HEK293 (cell line): ENCODE measurements around the gene RITA1.

Experiments
- CTCF ChIA-PET: fragments of 350-600 bp; formaldehyde crosslinking; extraction: SDS; loops from one replicate; lab custom pipeline; 2021; ENCODE audit warnings: antibody characterized with exemption; lab: Yijun Ruan, JAX
- POLR2A ChIA-PET: fragments of 300-600 bp; formaldehyde crosslinking; extraction: SDS; loops from one replicate; lab custom pipeline; 2020; ENCODE audit warnings: antibody characterized with exemption, inconsistent platforms; lab: Yijun Ruan, JAX
- H3K27ac ChIP-seq: fragments of 200-500 bp; sonication (Bioruptor generic); 2 replicates; pipeline ENCODE4 v1.5.1; 2014; ENCODE audit warnings: low read depth, low read length, control low read depth, inconsistent platforms; ENCODE audit errors: extremely low read depth
- H3K36me3 ChIP-seq, 2 experiments: fragments of 200-500 bp in 1 of 2; sonication (Bioruptor generic) in 1 of 2; 1 replicate in 1 of 2; 2 replicates in 1 of 2; pipeline ENCODE4 v1.5.1; 2014 to 2017; ENCODE audit warnings: inconsistent platforms in 2 of 2, low read length in 2 of 2; ENCODE audit not compliant: control insufficient read depth in 2 of 2, insufficient read depth in 1 of 2
- H3K4me1 ChIP-seq: fragments of 200-500 bp; sonication (Bioruptor generic); 2 replicates; pipeline ENCODE4 v1.5.1; 2014; ENCODE audit warnings: mild to moderate bottlenecking, low read length, inconsistent platforms; ENCODE audit not compliant: control insufficient read depth, insufficient read depth
- H3K4me3 ChIP-seq: 2 replicates; pipeline ENCODE4 v1.5.1; 2011; ENCODE audit warnings: low read depth, mild to moderate bottlenecking, control low read depth, low read length, moderate library complexity
- H3K9me3 ChIP-seq: fragments of 200-500 bp; sonication (Bioruptor generic); 2 replicates; pipeline ENCODE4 v1.5.1; 2014; ENCODE audit warnings: low read depth, low read length, inconsistent platforms; ENCODE audit not compliant: control insufficient read depth, insufficient read depth
- GFI1B ChIP-seq: fragments of 450-650 bp; formaldehyde crosslinking; IDR thresholded peaks from 2 replicates; pipeline ENCODE4 v1.5.1; 2016; ENCODE audit warnings: missing biosample characterization, missing genetic modification characterization
- GLIS1 ChIP-seq: fragments of 450-650 bp; formaldehyde crosslinking; IDR thresholded peaks from 2 replicates; pipeline ENCODE4 v1.5.1; 2016; ENCODE audit warnings: missing biosample characterization, missing genetic modification characterization
- KLF10 ChIP-seq: fragments of 450-650 bp; IDR thresholded peaks from 2 replicates; pipeline ENCODE4 v1.5.1; 2018; ENCODE audit warnings: missing biosample characterization, mild to moderate bottlenecking, missing genetic modification characterization
- KLF9 ChIP-seq: fragments of 450-650 bp; formaldehyde crosslinking; IDR thresholded peaks from 2 replicates; pipeline ENCODE4 v1.5.1; 2016; ENCODE audit warnings: missing biosample characterization, missing genetic modification characterization, low read depth
- OSR2 ChIP-seq: fragments of 450-650 bp; formaldehyde crosslinking; IDR thresholded peaks from 2 replicates; pipeline ENCODE4 v1.5.1; 2016; ENCODE audit warnings: missing biosample characterization, missing genetic modification characterization
- SP2 ChIP-seq: fragments of 450-650 bp; formaldehyde crosslinking; IDR thresholded peaks from 2 replicates; pipeline ENCODE4 v1.5.1; 2016; ENCODE audit warnings: missing biosample characterization, missing genetic modification characterization
- SP3 ChIP-seq: fragments of 450-650 bp; formaldehyde crosslinking; IDR thresholded peaks from 2 replicates; pipeline ENCODE4 v1.5.1; 2016; ENCODE audit warnings: missing biosample characterization, missing genetic modification characterization
- SP7 ChIP-seq: fragments of 450-650 bp; formaldehyde crosslinking; IDR thresholded peaks from 2 replicates; pipeline ENCODE4 v1.5.1; 2016; ENCODE audit warnings: missing biosample characterization, missing genetic modification characterization
- WT1 ChIP-seq: fragments of 450-650 bp; formaldehyde crosslinking; IDR thresholded peaks from 2 replicates; pipeline ENCODE4 v1.5.1; 2016; ENCODE audit warnings: missing biosample characterization, missing genetic modification characterization
- ZBTB1 ChIP-seq: fragments of 450-650 bp; formaldehyde crosslinking; IDR thresholded peaks from 2 replicates; pipeline ENCODE4 v1.5.1; 2016; ENCODE audit warnings: missing biosample characterization, missing genetic modification characterization
- ZBTB17 ChIP-seq: fragments of 450-650 bp; formaldehyde crosslinking; IDR thresholded peaks from 2 replicates; pipeline ENCODE4 v1.5.1; 2016; ENCODE audit warnings: missing biosample characterization, missing genetic modification characterization
- ZBTB48 ChIP-seq: fragments of 450-650 bp; formaldehyde crosslinking; IDR thresholded peaks from 2 replicates; pipeline ENCODE4 v1.5.1; 2016; ENCODE audit warnings: missing biosample characterization, missing genetic modification characterization
- ZFP69B ChIP-seq: fragments of 450-650 bp; formaldehyde crosslinking; IDR thresholded peaks from 2 replicates; pipeline ENCODE4 v1.5.1; 2016; ENCODE audit warnings: missing biosample characterization, missing genetic modification characterization
- ZIC2 ChIP-seq: fragments of 450-650 bp; formaldehyde crosslinking; IDR thresholded peaks from 2 replicates; pipeline ENCODE4 v1.5.1; 2016; ENCODE audit warnings: missing biosample characterization, missing genetic modification characterization
- ZNF211 ChIP-seq: fragments of 450-650 bp; formaldehyde crosslinking; IDR thresholded peaks from 2 replicates; pipeline ENCODE4 v1.5.1; 2016; ENCODE audit warnings: low read depth, missing biosample characterization, missing genetic modification characterization
- ZNF239 ChIP-seq: fragments of 450-650 bp; formaldehyde crosslinking; IDR thresholded peaks from 2 replicates; pipeline ENCODE4 v1.5.1; 2016; ENCODE audit warnings: missing biosample characterization, missing genetic modification characterization
- ZNF341 ChIP-seq: fragments of 450-650 bp; formaldehyde crosslinking; IDR thresholded peaks from 2 replicates; pipeline ENCODE4; 2016; ENCODE audit warnings: low read depth, missing biosample characterization, missing genetic modification characterization
- ZNF544 ChIP-seq: fragments of 450-650 bp; formaldehyde crosslinking; IDR thresholded peaks from 2 replicates; pipeline ENCODE4 v1.5.0; 2017; ENCODE audit warnings: missing biosample characterization, missing genetic modification characterization
- ZNF549 ChIP-seq: fragments of 450-650 bp; IDR thresholded peaks from 2 replicates; pipeline ENCODE4 v1.5.1; 2018; ENCODE audit warnings: missing biosample characterization, missing genetic modification characterization, mild to moderate bottlenecking, inconsistent platforms, moderate library complexity
- ZNF555 ChIP-seq: fragments of 450-650 bp; formaldehyde crosslinking; conservative IDR thresholded peaks from 2 replicates; pipeline ENCODE4 v1.5.1; 2017; ENCODE audit warnings: missing biosample characterization, mild to moderate bottlenecking, missing genetic modification characterization, inconsistent platforms
- ZNF585B ChIP-seq: fragments of 450-650 bp; formaldehyde crosslinking; IDR thresholded peaks from 2 replicates; pipeline ENCODE4 v1.5.1; 2016; ENCODE audit warnings: missing biosample characterization, missing genetic modification characterization
- ZNF600 ChIP-seq: fragments of 450-650 bp; formaldehyde crosslinking; IDR thresholded peaks from 2 replicates; pipeline ENCODE4 v1.5.1; 2016; ENCODE audit warnings: missing biosample characterization, missing genetic modification characterization
- ZNF792 ChIP-seq: fragments of 450-650 bp; formaldehyde crosslinking; IDR thresholded peaks from 2 replicates; pipeline ENCODE4 v1.5.1; 2016; ENCODE audit warnings: missing biosample characterization, missing genetic modification characterization
- TF ChIP-seq, protein P1 (sequence below): fragments of 450-650 bp; formaldehyde crosslinking; IDR thresholded peaks from 2 replicates; pipeline ENCODE4 v1.5.1; 2016; ENCODE audit warnings: missing biosample characterization, missing genetic modification characterization
- TF ChIP-seq, protein P2 (sequence below): fragments of 450-650 bp; formaldehyde crosslinking; IDR thresholded peaks from 2 replicates; pipeline ENCODE4 v1.5.1; 2016; ENCODE audit warnings: missing biosample characterization, missing genetic modification characterization
- TF ChIP-seq, protein P3 (sequence below): fragments of 450-650 bp; formaldehyde crosslinking; IDR thresholded peaks from 2 replicates; pipeline ENCODE4 v1.5.1; 2017; ENCODE audit warnings: missing biosample characterization, missing genetic modification characterization

RITA1 gene

DNA sequence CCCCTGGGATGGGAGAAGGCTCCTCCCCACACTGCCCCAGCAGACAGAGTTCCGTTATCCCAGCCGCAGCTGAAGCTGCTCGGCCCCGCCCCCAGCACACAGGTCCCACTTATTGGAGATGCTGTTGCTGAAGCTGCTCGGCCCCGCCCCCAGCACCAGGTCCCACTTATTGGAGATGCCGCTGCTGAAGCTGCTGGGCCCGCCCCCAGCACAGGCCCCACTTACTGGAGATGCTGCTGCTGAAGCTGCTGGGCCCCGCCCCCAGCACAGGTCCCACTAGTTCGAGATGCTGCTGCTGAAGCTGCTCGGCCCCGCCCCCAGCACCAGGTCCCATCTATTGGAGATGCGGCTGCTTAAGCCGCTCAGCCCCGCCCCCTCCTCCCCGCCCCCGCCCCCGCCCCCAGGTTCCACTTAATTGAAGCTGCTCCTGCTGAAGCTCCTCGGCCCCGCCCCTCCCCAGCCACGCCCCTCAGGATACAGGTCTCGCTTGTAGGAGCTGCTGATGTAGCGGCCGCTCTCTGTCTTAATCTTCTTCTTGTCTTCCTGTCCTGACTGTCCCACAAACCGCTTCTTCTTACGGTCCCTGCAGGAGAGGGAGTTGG lies 24.0 kb upstream of the RITA1 start (continued):
- TF ChIP-seq, protein P1, sequence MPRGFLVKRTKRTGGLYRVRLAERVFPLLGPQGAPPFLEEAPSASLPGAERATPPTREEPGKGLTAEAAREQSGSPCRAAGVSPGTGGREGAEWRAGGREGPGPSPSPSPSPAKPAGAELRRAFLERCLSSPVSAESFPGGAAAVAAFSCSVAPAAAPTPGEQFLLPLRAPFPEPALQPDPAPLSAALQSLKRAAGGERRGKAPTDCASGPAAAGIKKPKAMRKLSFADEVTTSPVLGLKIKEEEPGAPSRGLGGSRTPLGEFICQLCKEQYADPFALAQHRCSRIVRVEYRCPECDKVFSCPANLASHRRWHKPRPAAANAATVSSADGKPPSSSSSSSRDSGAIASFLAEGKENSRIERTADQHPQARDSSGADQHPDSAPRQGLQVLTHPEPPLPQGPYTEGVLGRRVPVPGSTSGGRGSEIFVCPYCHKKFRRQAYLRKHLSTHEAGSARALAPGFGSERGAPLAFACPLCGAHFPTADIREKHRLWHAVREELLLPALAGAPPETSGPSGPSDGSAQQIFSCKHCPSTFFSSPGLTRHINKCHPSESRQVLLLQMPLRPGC (tag by site-specific recombination): no peak
- TF ChIP-seq SP3 (tag by site-specific recombination) (0 out of 2 replicates have a peak, but pooled peaks have one; percentile 17), ZNF549 (tag by site-specific recombination) (no peak), ZBTB1 (tag by site-specific recombination) (no peak), KLF9 (tag by site-specific recombination) (peak; percentile 49; the same call in 1 of the 2 replicates), OSR2 (tag by site-specific recombination) (0 out of 2 replicates have a peak, but pooled peaks have one; percentile 26), ZFP69B (peak; percentile 56; the same call in 1 of the 2 replicates), GFI1B (tag by site-specific recombination) (no peak), SP2 (peak; percentile 52), ZNF341 (no peak)
- TF ChIP-seq, protein P2, sequence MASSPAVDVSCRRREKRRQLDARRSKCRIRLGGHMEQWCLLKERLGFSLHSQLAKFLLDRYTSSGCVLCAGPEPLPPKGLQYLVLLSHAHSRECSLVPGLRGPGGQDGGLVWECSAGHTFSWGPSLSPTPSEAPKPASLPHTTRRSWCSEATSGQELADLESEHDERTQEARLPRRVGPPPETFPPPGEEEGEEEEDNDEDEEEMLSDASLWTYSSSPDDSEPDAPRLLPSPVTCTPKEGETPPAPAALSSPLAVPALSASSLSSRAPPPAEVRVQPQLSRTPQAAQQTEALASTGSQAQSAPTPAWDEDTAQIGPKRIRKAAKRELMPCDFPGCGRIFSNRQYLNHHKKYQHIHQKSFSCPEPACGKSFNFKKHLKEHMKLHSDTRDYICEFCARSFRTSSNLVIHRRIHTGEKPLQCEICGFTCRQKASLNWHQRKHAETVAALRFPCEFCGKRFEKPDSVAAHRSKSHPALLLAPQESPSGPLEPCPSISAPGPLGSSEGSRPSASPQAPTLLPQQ: 0 out of 2 replicates have a peak, but pooled peaks have one; percentile 25

DNA sequence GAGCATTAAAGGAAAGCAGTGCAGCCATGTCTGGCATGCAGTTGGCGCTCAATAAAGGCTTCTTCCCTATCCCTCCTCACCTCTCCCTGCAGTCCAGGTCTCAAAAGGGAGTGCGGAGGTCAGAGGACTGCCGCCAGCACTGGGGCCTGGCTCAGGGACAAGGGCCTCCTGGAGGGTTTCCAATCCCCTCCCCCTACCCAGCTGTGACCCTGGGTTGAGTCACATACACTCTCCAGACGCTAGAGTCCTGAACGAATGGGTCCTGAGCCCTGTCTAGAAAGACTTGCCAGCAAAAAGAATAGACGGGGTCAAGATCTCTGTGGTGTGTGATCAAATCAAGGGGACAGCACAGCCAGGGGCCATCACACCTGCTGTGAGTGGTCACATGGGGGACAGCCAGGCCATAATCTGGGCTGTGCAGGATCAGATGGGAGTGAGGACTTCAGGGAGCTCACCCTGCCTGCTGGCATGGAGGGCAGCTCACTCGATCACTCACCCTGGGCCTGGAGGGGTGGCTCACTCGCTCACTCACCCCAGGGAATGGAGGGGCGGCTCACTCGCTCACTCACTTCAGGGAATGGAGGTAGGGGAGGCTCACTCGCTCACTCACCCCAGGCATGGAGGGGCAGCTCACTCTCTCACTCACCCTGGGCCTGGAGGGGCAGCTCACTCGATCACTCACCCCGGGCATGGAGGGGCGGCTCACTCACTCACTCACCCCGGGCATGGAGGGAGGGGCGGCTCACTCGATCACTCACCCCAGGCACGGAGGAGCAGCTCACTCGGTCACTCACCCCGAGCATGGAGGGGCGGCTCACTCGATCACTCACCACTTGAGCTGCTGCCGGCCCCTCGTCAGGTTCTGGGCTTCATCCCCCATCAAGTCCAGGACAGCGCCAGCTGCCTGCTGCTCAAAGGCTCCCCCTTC lies 23.2 kb upstream of the RITA1 start:
- Histone ChIP-seq H3K36me3 (peaks cover 4 to 88% of the 10 kb centered on the region in 2 experiments; a peak in 2 of 3 replicates), H3K9me3 (no peaks in the 10 kb centered on the region), H3K27ac (no peak overlapping the region), H3K4me3 (no peak overlapping the region), H3K4me1 (no peaks in the 10 kb centered on the region; the same call in 1 of the 2 replicates)
- POLR2A ChIA-PET: interaction anchor here (0.6 to 1.9 kb wide), 5 partner anchors 9 to 1237 kb away, joined by 3 to 17 read pairs (median 4); partner anchors contain the start of genes DDX54 and RITA1
- CTCF ChIA-PET: interaction anchor here (0.6 to 1.9 kb wide), 6 partner anchors 9 to 114 kb away, joined by 3 to 13 read pairs (median 6); no protein-coding TSS in a partner anchor
- TF ChIP-seq, protein P3, sequence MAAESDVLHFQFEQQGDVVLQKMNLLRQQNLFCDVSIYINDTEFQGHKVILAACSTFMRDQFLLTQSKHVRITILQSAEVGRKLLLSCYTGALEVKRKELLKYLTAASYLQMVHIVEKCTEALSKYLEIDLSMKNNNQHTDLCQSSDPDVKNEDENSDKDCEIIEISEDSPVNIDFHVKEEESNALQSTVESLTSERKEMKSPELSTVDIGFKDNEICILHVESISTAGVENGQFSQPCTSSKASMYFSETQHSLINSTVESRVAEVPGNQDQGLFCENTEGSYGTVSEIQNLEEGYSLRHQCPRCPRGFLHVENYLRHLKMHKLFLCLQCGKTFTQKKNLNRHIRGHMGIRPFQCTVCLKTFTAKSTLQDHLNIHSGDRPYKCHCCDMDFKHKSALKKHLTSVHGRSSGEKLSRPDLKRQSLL (tag by site-specific recombination): peak; percentile 16; the same call in 1 of the 2 replicates
- TF ChIP-seq KLF10 (tag by site-specific recombination): 0 out of 2 replicates have a peak, but pooled peaks have one; percentile 10
- no peak for TF ChIP-seq ZNF211 (tag by site-specific recombination)
- TF ChIP-seq ZNF792 (tag by site-specific recombination): peak; percentile 93
- peak; percentile 78 for TF ChIP-seq ZIC2 (tag by site-specific recombination)
- peak; percentile 80 for TF ChIP-seq ZNF600 (tag by site-specific recombination)

DNA sequence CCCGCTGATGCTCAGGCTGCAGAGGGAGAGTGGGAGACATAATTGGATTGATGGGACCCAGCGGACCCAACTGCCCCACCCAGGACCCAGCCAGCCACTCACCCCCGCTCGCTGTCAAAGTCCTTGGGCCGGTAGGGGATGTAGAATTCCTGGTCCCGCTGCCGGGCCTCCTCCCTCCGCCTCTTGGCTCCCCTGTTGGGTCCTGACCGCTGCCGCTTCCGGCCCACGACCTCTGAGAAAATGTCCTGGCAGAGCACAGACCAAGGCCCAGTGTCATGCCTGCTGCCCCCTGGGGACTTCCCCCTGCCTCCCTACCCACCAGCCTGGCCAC lies 22.5 kb upstream of the RITA1 start:
- H3K9me3 ChIP-seq: no peaks in the 10 kb centered on the region
- no peaks in the 10 kb centered on the region; the same call in 1 of the 2 replicates for H3K4me1 ChIP-seq
- CTCF ChIA-PET: interaction anchor here (0.6 to 1.9 kb wide), 3 partner anchors 11 to 114 kb away, joined by 4 to 13 read pairs (median 9); no protein-coding TSS in a partner anchor
- H3K4me3 ChIP-seq: no peak overlapping the region
- peaks cover 5 to 88% of the 10 kb centered on the region in 2 experiments; a peak in 2 of 3 replicates for H3K36me3 ChIP-seq
- POLR2A ChIA-PET: no interaction called here
- no peak overlapping the region for H3K27ac ChIP-seq
- TF ChIP-seq ZNF585B (tag by site-specific recombination) (no peak), ZBTB48 (no peak), WT1 (no peak), ZBTB17 (tag by site-specific recombination) (no peak), ZNF555 (no peak), ZNF544 (no peak), GLIS1 (tag by site-specific recombination) (no peak), ZNF239 (tag by site-specific recombination) (no peak), GFI1B (tag by site-specific recombination) (no peak), SP7 (tag by site-specific recombination) (no peak)
